K562 (cell line): ENCODE results near the gene KLHDC7A. TPM values are rescaled to one million over a fixed set of nuclear protein-coding genes. Genes with fewer than 3 reads are reported as not detected.

Experiments
- BRD4 ChIP-seq: fragments of 200-600 bp; sonication (generic); IDR thresholded peaks from 2 replicates; pipeline ENCODE4 v1.6.1; 2017; ENCODE audit warnings: inconsistent platforms
- CTBP1 ChIP-seq: fragments of 450-650 bp; IDR thresholded peaks from 2 replicates; pipeline ENCODE4 v1.6.1; 2016; ENCODE audit warnings: borderline replicate concordance
- DNMT1 ChIP-seq: fragments of 450-650 bp; IDR thresholded peaks from 2 replicates; pipeline ENCODE4 v1.6.1; 2016; ENCODE audit warnings: antibody characterized with exemption, mild to moderate bottlenecking
- ETS2 ChIP-seq: IDR thresholded peaks from 2 replicates; pipeline ENCODE4 v1.6.1; 2016; ENCODE audit warnings: borderline replicate concordance, missing genetic modification characterization, mild to moderate bottlenecking, moderate library complexity, missing compliant biosample characterization; ENCODE audit not compliant: poor library complexity, severe bottlenecking
- KDM2B ChIP-seq: fragments of 250-450 bp; sonication (Bioruptor Pico); IDR thresholded peaks from 2 replicates; pipeline ENCODE4 v1.8.0; 2021; ENCODE audit warnings: mild to moderate bottlenecking, moderate library complexity
- MTA1 ChIP-seq: fragments of 450-650 bp; IDR thresholded peaks from 2 replicates; pipeline ENCODE4 v1.6.1; 2017; ENCODE audit warnings: borderline replicate concordance
- TARDBP ChIP-seq: fragments of 450-650 bp; IDR thresholded peaks from 2 replicates; pipeline ENCODE4 v1.6.1; 2016
- THAP12 ChIP-seq: fragments of 250-450 bp; sonication (Bioruptor Pico); IDR thresholded peaks from 2 replicates; pipeline ENCODE4 v1.9.0; 2021; ENCODE audit warnings: mild to moderate bottlenecking, inconsistent platforms
- TRIM25 ChIP-seq: fragments of 450-650 bp; IDR thresholded peaks from 2 replicates; pipeline ENCODE4 v1.7.0; 2016; ENCODE audit warnings: borderline replicate concordance
- ZNF41 ChIP-seq: fragments of 250-450 bp; sonication (Bioruptor Pico); conservative IDR thresholded peaks from 2 replicates; pipeline ENCODE4 v1.4.0; 2020; ENCODE audit warnings: mild to moderate bottlenecking
- ZNF589 ChIP-seq: fragments of 200-800 bp; sonication (Bioruptor generic); IDR thresholded peaks from 2 replicates; pipeline ENCODE4 v1.6.1; 2016; ENCODE audit warnings: low read depth, missing genetic modification characterization, missing compliant biosample characterization
- ZNF644 ChIP-seq: fragments of 200-800 bp; sonication (Bioruptor generic); IDR thresholded peaks from 2 replicates; pipeline ENCODE4 v1.6.1; 2016; ENCODE audit warnings: low read depth, missing genetic modification characterization, missing compliant biosample characterization
- polyA plus RNA-seq, 8 experiments: library from polyadenylated mRNA; depleted of rRNA in 4 of 8; stranded (reverse) in 5 of 8; unstranded in 3 of 8; fragments of >200 nt; fragmentation: Nextera tagmentation in 2 of 8; fragmentation: Illumina TruSeq in 1 of 8; extraction: Ambion mirVana in 2 of 8; extraction: Trizol in 1 of 8; gene quantifications; 2 replicates each; pipeline versions ENCODE4 v1.2.1 to v1.2.3, GENCODE V29; 2011 to 2014; ENCODE audit warnings: inconsistent platforms in 1 of 8, missing spikeins in 1 of 8
- total RNA-seq, 7 experiments: library from RNA; depleted of rRNA in 6 of 7; stranded (reverse); fragments of >200 nt in 6 of 7; fragmentation: Illumina TruSeq in 2 of 7; extraction: Trizol in 2 of 7; gene quantifications; 2 replicates each; pipeline versions ENCODE4 v1.2.1 to v1.2.3, GENCODE V29; 2011 to 2021; ENCODE audit warnings: low replicate concordance in 1 of 7
- TF ChIP-seq, protein P1 (sequence below): sonication (generic); formaldehyde crosslinking; IDR thresholded peaks from 2 replicates; pipeline ENCODE4 v1.8.1; 2023; ENCODE audit warnings: mild to moderate bottlenecking, missing genetic modification reagents
- TF ChIP-seq, protein P2 (sequence below): fragments of 450-650 bp; conservative IDR thresholded peaks from 2 replicates; pipeline ENCODE4 v1.6.1; 2016; ENCODE audit warnings: missing genetic modification characterization, low read depth, mild to moderate bottlenecking, missing compliant biosample characterization, moderate library complexity
- TF ChIP-seq, protein P3 (sequence below), 3 experiments: IDR thresholded peaks in 2 of 3; conservative IDR thresholded peaks in 1 of 3; 2 replicates each; pipeline ENCODE4 v1.5.1; 2011 to 2012; ENCODE audit warnings: low read length in 3 of 3, mild to moderate bottlenecking in 3 of 3, control low read depth in 2 of 3, improper control_type of control experiment in 1 of 3, inconsistent platforms in 1 of 3, low read depth in 1 of 3, mixed read lengths in 1 of 3, moderate library complexity in 1 of 3; ENCODE audit not compliant: insufficient read depth in 2 of 3
- TF ChIP-seq, protein P4 (sequence below): fragments of 450-650 bp; formaldehyde crosslinking; IDR thresholded peaks from 2 replicates; pipeline ENCODE4 v1.4.0; 2020; ENCODE audit warnings: mild to moderate bottlenecking, moderate library complexity

KLHDC7A gene
- total and polyA plus RNA-seq, 9 of the 15 experiments (the other 6 are each of a cell fraction or from before 2014, with no cell fraction given) = 0.01 to 0.02 (median 0.01) TPM; not detected in 6

GRCh38 chr1:18443587-18444520 lies 36.9 kb upstream of the KLHDC7A start (continued):
- TF ChIP-seq, protein P1, sequence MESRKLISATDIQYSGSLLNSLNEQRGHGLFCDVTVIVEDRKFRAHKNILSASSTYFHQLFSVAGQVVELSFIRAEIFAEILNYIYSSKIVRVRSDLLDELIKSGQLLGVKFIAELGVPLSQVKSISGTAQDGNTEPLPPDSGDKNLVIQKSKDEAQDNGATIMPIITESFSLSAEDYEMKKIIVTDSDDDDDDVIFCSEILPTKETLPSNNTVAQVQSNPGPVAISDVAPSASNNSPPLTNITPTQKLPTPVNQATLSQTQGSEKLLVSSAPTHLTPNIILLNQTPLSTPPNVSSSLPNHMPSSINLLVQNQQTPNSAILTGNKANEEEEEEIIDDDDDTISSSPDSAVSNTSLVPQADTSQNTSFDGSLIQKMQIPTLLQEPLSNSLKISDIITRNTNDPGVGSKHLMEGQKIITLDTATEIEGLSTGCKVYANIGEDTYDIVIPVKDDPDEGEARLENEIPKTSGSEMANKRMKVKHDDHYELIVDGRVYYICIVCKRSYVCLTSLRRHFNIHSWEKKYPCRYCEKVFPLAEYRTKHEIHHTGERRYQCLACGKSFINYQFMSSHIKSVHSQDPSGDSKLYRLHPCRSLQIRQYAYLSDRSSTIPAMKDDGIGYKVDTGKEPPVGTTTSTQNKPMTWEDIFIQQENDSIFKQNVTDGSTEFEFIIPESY (CRISPR knock-in tag) = no peak
- TF ChIP-seq KDM2B (CRISPR knock-in tag) (no peak), CTBP1 (no peak), TRIM25 (no peak), ZNF644 (no peak), BRD4 (no peak), ZNF589 (peak; percentile 92), DNMT1 (no peak), ETS2 (tag) (no peak), MTA1 (no peak), ZNF41 (peak; percentile 69; the same call in 1 of the 2 replicates), TARDBP (no peak), THAP12 (CRISPR knock-in tag) (no peak)
- TF ChIP-seq, protein P2, sequence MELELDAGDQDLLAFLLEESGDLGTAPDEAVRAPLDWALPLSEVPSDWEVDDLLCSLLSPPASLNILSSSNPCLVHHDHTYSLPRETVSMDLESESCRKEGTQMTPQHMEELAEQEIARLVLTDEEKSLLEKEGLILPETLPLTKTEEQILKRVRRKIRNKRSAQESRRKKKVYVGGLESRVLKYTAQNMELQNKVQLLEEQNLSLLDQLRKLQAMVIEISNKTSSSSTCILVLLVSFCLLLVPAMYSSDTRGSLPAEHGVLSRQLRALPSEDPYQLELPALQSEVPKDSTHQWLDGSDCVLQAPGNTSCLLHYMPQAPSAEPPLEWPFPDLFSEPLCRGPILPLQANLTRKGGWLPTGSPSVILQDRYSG (tag) = peak; percentile 90
- TF ChIP-seq, protein P3, sequence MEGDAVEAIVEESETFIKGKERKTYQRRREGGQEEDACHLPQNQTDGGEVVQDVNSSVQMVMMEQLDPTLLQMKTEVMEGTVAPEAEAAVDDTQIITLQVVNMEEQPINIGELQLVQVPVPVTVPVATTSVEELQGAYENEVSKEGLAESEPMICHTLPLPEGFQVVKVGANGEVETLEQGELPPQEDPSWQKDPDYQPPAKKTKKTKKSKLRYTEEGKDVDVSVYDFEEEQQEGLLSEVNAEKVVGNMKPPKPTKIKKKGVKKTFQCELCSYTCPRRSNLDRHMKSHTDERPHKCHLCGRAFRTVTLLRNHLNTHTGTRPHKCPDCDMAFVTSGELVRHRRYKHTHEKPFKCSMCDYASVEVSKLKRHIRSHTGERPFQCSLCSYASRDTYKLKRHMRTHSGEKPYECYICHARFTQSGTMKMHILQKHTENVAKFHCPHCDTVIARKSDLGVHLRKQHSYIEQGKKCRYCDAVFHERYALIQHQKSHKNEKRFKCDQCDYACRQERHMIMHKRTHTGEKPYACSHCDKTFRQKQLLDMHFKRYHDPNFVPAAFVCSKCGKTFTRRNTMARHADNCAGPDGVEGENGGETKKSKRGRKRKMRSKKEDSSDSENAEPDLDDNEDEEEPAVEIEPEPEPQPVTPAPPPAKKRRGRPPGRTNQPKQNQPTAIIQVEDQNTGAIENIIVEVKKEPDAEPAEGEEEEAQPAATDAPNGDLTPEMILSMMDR (IDR thresholded peaks at IDR 0.05 in 2 of 3, conservative IDR thresholded peaks at IDR 0.05 in 1 of 3; ENCODE audit: insufficient read depth in 2 of 3, low read depth in 1 of 3, low read length in 3 of 3) = no peak
- TF ChIP-seq, protein P4, sequence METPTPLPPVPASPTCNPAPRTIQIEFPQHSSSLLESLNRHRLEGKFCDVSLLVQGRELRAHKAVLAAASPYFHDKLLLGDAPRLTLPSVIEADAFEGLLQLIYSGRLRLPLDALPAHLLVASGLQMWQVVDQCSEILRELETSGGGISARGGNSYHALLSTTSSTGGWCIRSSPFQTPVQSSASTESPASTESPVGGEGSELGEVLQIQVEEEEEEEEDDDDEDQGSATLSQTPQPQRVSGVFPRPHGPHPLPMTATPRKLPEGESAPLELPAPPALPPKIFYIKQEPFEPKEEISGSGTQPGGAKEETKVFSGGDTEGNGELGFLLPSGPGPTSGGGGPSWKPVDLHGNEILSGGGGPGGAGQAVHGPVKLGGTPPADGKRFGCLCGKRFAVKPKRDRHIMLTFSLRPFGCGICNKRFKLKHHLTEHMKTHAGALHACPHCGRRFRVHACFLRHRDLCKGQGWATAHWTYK (CRISPR knock-in tag) = peak; percentile 88
